ELR (cell line): ENCODE data around the gene MAST4.

Experiments
- DNase-seq: peaks from one replicate; pipeline ENCODE4 v3.0.0-alpha.2; 2015; ENCODE audit warnings: low read depth

Gene MAST4

GRCh38 chr5:66603881-66604280 is 7.7 kb downstream of the MAST4 start:
- DNase-seq: no peak

GRCh38 chr5:66606713-66607112 is 10.5 kb downstream of the MAST4 start:
- no peak for DNase-seq

GRCh38 chr5:66608501-66608900 is 12.3 kb downstream of the MAST4 start:
- DNase-seq: no peak

GRCh38 chr5:66609615-66610014 is 13.4 kb downstream of the MAST4 start:
- DNase-seq: no peak

- no peak for DNase-seq
Observed at GRCh38 chr5:66612226-66612625, 16.0 kb downstream of the MAST4 start.

- DNase-seq: no peak
Observed at GRCh38 chr5:66615136-66615535, 18.9 kb downstream of the MAST4 start.

- DNase-seq: no peak
Observed at GRCh38 chr5:66615894-66616293, 19.7 kb downstream of the MAST4 start.

GRCh38 chr5:66616520-66617225 is 20.5 kb downstream of the MAST4 start:
- DNase-seq: no peak

GRCh38 chr5:66617226-66617861 is 21.2 kb downstream of the MAST4 start:
- no peak for DNase-seq

- DNase-seq: no peak
Observed at GRCh38 chr5:66617991-66618768, 22.0 kb downstream of the MAST4 start.

- no peak for DNase-seq
Observed at GRCh38 chr5:66620711-66621110, 24.5 kb downstream of the MAST4 start.

- no peak for DNase-seq
Observed at GRCh38 chr5:66621146-66621545, 25.0 kb downstream of the MAST4 start.

- DNase-seq: no peak
Observed at GRCh38 chr5:66621736-66622135, 25.5 kb downstream of the MAST4 start.

GRCh38 chr5:66628561-66628960 is 32.4 kb downstream of the MAST4 start:
- DNase-seq: no peak

- no peak for DNase-seq
Observed at GRCh38 chr5:66629446-66629845, 33.3 kb downstream of the MAST4 start.

GRCh38 chr5:66633754-66634153 is 37.6 kb downstream of the MAST4 start:
- no peak for DNase-seq

GRCh38 chr5:66634601-66635000 is 38.4 kb downstream of the MAST4 start:
- DNase-seq: no peak

- DNase-seq: no peak
Observed at GRCh38 chr5:66637994-66638393, 41.8 kb downstream of the MAST4 start.

- DNase-seq: no peak
Observed at GRCh38 chr5:66639037-66639436, 42.8 kb downstream of the MAST4 start.

GRCh38 chr5:66642538-66642937 is 46.3 kb downstream of the MAST4 start:
- no peak for DNase-seq

- no peak for DNase-seq
Observed at GRCh38 chr5:66643387-66643786, 47.2 kb downstream of the MAST4 start.

GRCh38 chr5:66644111-66644510 is 47.9 kb downstream of the MAST4 start:
- DNase-seq: no peak

- DNase-seq: no peak
Observed at GRCh38 chr5:66645039-66645438, 48.8 kb downstream of the MAST4 start.
